IMR-90 (cell line): ENCODE data around the gene SLC39A11. TPM values are rescaled to one million over a fixed set of nuclear protein-coding genes. Genes with fewer than 3 reads are reported as not detected.

Experiments used
- ATAC-seq: fragments of 200-7000 bp; cut with Tn5 transposase; 2 replicates; pipeline ENCODE4 v1.9.1; 2020; ENCODE audit warnings: low read depth, mild to moderate bottlenecking, moderate library complexity
- BruUV-seq: library from RNA; stranded (reverse); fragments of 400-500 nt; replicated peaks from 2 replicates; lab custom pipeline; 2021; lab: Mats Ljungman, UMichigan
- CTCF ChIA-PET: fragments of 300-600 bp; formaldehyde crosslinking; extraction: SDS; loops from one replicate; lab custom pipeline; 2021; ENCODE audit warnings: antibody characterized with exemption; lab: Yijun Ruan, JAX
- POLR2A ChIA-PET: fragments of 300-600 bp; sonication (Branson Sonifier 250); formaldehyde crosslinking; loops from one replicate; lab custom pipeline; 2022; ENCODE audit warnings: antibody characterized with exemption; ENCODE audit not compliant: unreplicated experiment; lab: Charles Lee
- DNase-seq: peaks from one replicate; pipeline ENCODE4 v3.0.0; 2013
- H2AFZ ChIP-seq: replicated peaks from 2 replicates; pipeline ENCODE3; 2013; ENCODE audit warnings: low read length, mild to moderate bottlenecking; ENCODE audit not compliant: poor library complexity
- H2AK5ac ChIP-seq: 2 replicates; pipeline ENCODE4 v1.6.1; 2013; ENCODE audit warnings: low read depth, low read length, inconsistent platforms
- H2AK9ac ChIP-seq: replicated peaks from 2 replicates; pipeline ENCODE3; 2013; ENCODE audit warnings: mild to moderate bottlenecking, low read depth, low read length, moderate library complexity; ENCODE audit not compliant: poor library complexity
- H2BK120ac ChIP-seq: 2 replicates; pipeline ENCODE4 v1.6.1; 2013; ENCODE audit warnings: low read depth, low read length, inconsistent platforms
- H2BK15ac ChIP-seq: 3 replicates; pipeline ENCODE4 v1.6.1; 2013; ENCODE audit warnings: low read depth, low read length, inconsistent platforms
- H2BK20ac ChIP-seq: 2 replicates; pipeline ENCODE4 v1.6.1; 2013; ENCODE audit warnings: low read depth, mild to moderate bottlenecking, inconsistent platforms, low read length, moderate library complexity
- H2BK5ac ChIP-seq: 2 replicates; pipeline ENCODE4 v1.6.1; 2013; ENCODE audit warnings: mild to moderate bottlenecking, low read depth, low read length, inconsistent platforms; ENCODE audit not compliant: poor library complexity, severe bottlenecking
- H3K14ac ChIP-seq: replicated peaks from 2 replicates; pipeline ENCODE4 v1.6.1; 2013; ENCODE audit warnings: low read depth, low read length, inconsistent platforms
- H3K18ac ChIP-seq: 2 replicates; pipeline ENCODE4 v1.6.1; 2013; ENCODE audit warnings: low read depth, low read length, control low read depth
- H3K23ac ChIP-seq: 2 replicates; pipeline ENCODE4 v1.6.1; 2013; ENCODE audit warnings: low read depth, low read length, inconsistent platforms
- H3K27ac ChIP-seq: 2 replicates; pipeline ENCODE4 v1.5.1; 2013; ENCODE audit warnings: mild to moderate bottlenecking, control low read depth, low read length; ENCODE audit not compliant: insufficient read depth
- H3K27me3 ChIP-seq: 2 replicates; pipeline ENCODE4 v1.6.1; 2013; ENCODE audit warnings: low read length; ENCODE audit not compliant: control insufficient read depth, insufficient read depth
- H3K36me3 ChIP-seq: 2 replicates; pipeline ENCODE4 v1.6.1; 2013; ENCODE audit warnings: low read length, mixed read lengths; ENCODE audit not compliant: control insufficient read depth, insufficient read depth
- H3K4ac ChIP-seq: 2 replicates; pipeline ENCODE4 v1.6.1; 2013; ENCODE audit warnings: low read depth, low read length, inconsistent platforms
- H3K4me1 ChIP-seq: 2 replicates; pipeline ENCODE4 v1.6.1; 2013; ENCODE audit warnings: low read length, mixed read lengths; ENCODE audit not compliant: control insufficient read depth, insufficient read depth
- H3K4me2 ChIP-seq: 2 replicates; pipeline ENCODE4 v1.6.1; 2013; ENCODE audit warnings: low read depth, mild to moderate bottlenecking, control low read depth, low read length, moderate library complexity
- H3K4me3 ChIP-seq: 2 replicates; pipeline ENCODE4 v1.5.1; 2013; ENCODE audit warnings: low read depth, mild to moderate bottlenecking, control low read depth, low read length, moderate library complexity; ENCODE audit not compliant: insufficient read depth
- H3K56ac ChIP-seq: 2 replicates; pipeline ENCODE4 v1.6.1; 2013; ENCODE audit warnings: low read length, inconsistent platforms; ENCODE audit not compliant: insufficient read depth; ENCODE audit errors: extremely low read depth
- H3K79me1 ChIP-seq, 2 experiments: 2 replicates each; pipeline ENCODE4 v1.6.1; 2013; ENCODE audit warnings: low read length in 2 of 2, inconsistent platforms in 1 of 2, low read depth in 1 of 2
- H3K9ac ChIP-seq: 2 replicates; pipeline ENCODE4 v1.6.1; 2013; ENCODE audit warnings: low read depth, low read length, control low read depth
- H3K9me1 ChIP-seq: 2 replicates; pipeline ENCODE4 v1.6.1; 2013; ENCODE audit warnings: low read length, inconsistent platforms; ENCODE audit not compliant: insufficient read depth
- H3K9me3 ChIP-seq: 2 replicates; pipeline ENCODE4 v1.6.1; 2013; ENCODE audit warnings: low read length; ENCODE audit not compliant: control insufficient read depth, insufficient read depth
- H4K20me1 ChIP-seq: 2 replicates; pipeline ENCODE4 v1.6.1; 2013; ENCODE audit warnings: low read length, inconsistent platforms; ENCODE audit not compliant: insufficient read depth
- H4K5ac ChIP-seq: 2 replicates; pipeline ENCODE4 v1.6.1; 2013; ENCODE audit warnings: mild to moderate bottlenecking, low read depth, low read length, control low read depth
- H4K8ac ChIP-seq, 2 experiments: 2 replicates each; pipeline ENCODE4 v1.6.1; 2013; ENCODE audit warnings: low read depth in 2 of 2, low read length in 2 of 2, control low read depth in 1 of 2, inconsistent platforms in 1 of 2
- H4K91ac ChIP-seq: 2 replicates; pipeline ENCODE4 v1.6.1; 2013; ENCODE audit warnings: low read depth, low read length, inconsistent platforms; ENCODE audit not compliant: insufficient read depth
- BHLHE40 ChIP-seq: fragments of 150-350 bp; IDR thresholded peaks from 2 replicates; pipeline ENCODE4 v1.6.1; 2016; ENCODE audit warnings: mild to moderate bottlenecking, low read depth, low read length
- CEBPB ChIP-seq: IDR thresholded peaks from 2 replicates; pipeline ENCODE4 v1.6.1; 2012; ENCODE audit warnings: low read depth, low read length, improper control_type of control experiment
- CTCF ChIP-seq: conservative IDR thresholded peaks from 2 replicates; pipeline ENCODE4 v1.5.1; 2012; ENCODE audit warnings: mild to moderate bottlenecking, low read depth, low read length, improper control_type of control experiment
- ELK1 ChIP-seq: fragments of 150-350 bp; IDR thresholded peaks from 2 replicates; pipeline ENCODE4 v1.6.1; 2016; ENCODE audit warnings: low read depth, mild to moderate bottlenecking, low read length, moderate library complexity, borderline replicate concordance
- FOS ChIP-seq: fragments of 150-350 bp; IDR thresholded peaks from 2 replicates; pipeline ENCODE4 v1.6.1; 2016; ENCODE audit warnings: low read depth, low read length
- MAFK ChIP-seq: IDR thresholded peaks from 2 replicates; pipeline ENCODE4 v1.6.1; 2012; ENCODE audit warnings: low read depth, low read length, improper control_type of control experiment
- MAZ ChIP-seq: IDR thresholded peaks from 2 replicates; pipeline ENCODE4 v1.6.1; 2012; ENCODE audit warnings: low read depth, mild to moderate bottlenecking, low read length, improper control_type of control experiment, moderate library complexity, borderline replicate concordance
- MXI1 ChIP-seq: IDR thresholded peaks from 2 replicates; pipeline ENCODE4 v1.6.1; 2012; ENCODE audit warnings: low read depth, mild to moderate bottlenecking, low read length, moderate library complexity, borderline replicate concordance
- NFE2L2 ChIP-seq: fragments of 150-350 bp; IDR thresholded peaks from 2 replicates; pipeline ENCODE4 v1.6.1; 2016; ENCODE audit warnings: low read depth, mild to moderate bottlenecking, low read length
- POLR2A ChIP-seq: IDR thresholded peaks from 2 replicates; pipeline ENCODE4 v1.6.1; 2012; ENCODE audit warnings: mild to moderate bottlenecking, low read depth, low read length
- RAD21 ChIP-seq: IDR thresholded peaks from 2 replicates; pipeline ENCODE4 v1.6.1; 2012; ENCODE audit warnings: low read length, improper control_type of control experiment
- RCOR1 ChIP-seq: IDR thresholded peaks from 2 replicates; pipeline ENCODE4 v1.6.1; 2012; ENCODE audit warnings: mild to moderate bottlenecking, low read length, improper control_type of control experiment; ENCODE audit not compliant: insufficient replicate concordance
- RFX5 ChIP-seq: IDR thresholded peaks from 2 replicates; pipeline ENCODE4 v1.8.0; 2012; ENCODE audit warnings: low read depth, mild to moderate bottlenecking, low read length, moderate library complexity
- USF2 ChIP-seq: fragments of 150-350 bp; IDR thresholded peaks from 2 replicates; pipeline ENCODE4 v1.6.1; 2017; ENCODE audit warnings: mild to moderate bottlenecking, antibody characterized with exemption, low read length, low read depth
- WGBS, 2 experiments: methylation state at CpG; one replicate each; pipeline versions ENCODE4 v1.1.5 to v1.1.7; 2013; ENCODE audit warnings: missing lambda C conversion rate in 2 of 2; ENCODE audit not compliant: insufficient read length in 1 of 2; ENCODE audit errors: extremely low coverage in 2 of 2; 5-methylcytosine and 5-hydroxymethylcytosine counted together
- dilution Hi-C: fragments of 300-500 bp; cut with HindIII; formaldehyde crosslinking; loops from one replicate; pipeline ENCODE4 v1.14.3; 2018; ENCODE audit warnings: low sequenced_read_pairs; ENCODE audit not compliant: unreplicated experiment
- in situ Hi-C: fragments of 300-500 bp; cut with MboI; formaldehyde crosslinking; loops from 3 replicates; pipeline ENCODE4 v1.14.3; 2019; ENCODE audit warnings: low sequenced_read_pairs, inconsistent platforms, mixed read lengths
- intact Hi-C: fragments of 100-400 bp; cut with micrococcal nuclease; formaldehyde crosslinking; loops from 2 replicates; pipeline ENCODE4 v1.10.0; 2022
- polyA plus RNA-seq, 3 experiments: library from polyadenylated mRNA; depleted of rRNA; stranded (reverse); fragments of >200 nt; gene quantifications; 2 replicates each; pipeline ENCODE4 v1.2.3, GENCODE V29; 2012; ENCODE audit warnings: low replicate concordance in 1 of 3
- total RNA-seq: library from RNA; depleted of rRNA; stranded (reverse); fragments of >200 nt; gene quantifications from 2 replicates; pipeline ENCODE4 v1.2.3, GENCODE V29; 2012

SLC39A11 gene
- total and polyA plus RNA-seq, 2 of the 4 experiments (the other 2 are of a cell fraction), result 8.8 to 14.3 TPM

- dilution Hi-C loops, result no loop called here
- no peak overlapping the region for H4K8ac ChIP-seq
- DNase-seq, result no peak
- H3K36me3 ChIP-seq, result no peaks in the 10 kb centered on the region
- in situ Hi-C loops, result no loop called here
- no peak overlapping the region for H3K23ac ChIP-seq
- H2AK9ac ChIP-seq, result no peak overlapping the region
- no peak overlapping the region for H4K5ac ChIP-seq
- no peak overlapping the region for H3K27ac ChIP-seq
- H3K79me1 ChIP-seq, result peaks cover 4 to 11% of the 10 kb centered on the region in 2 experiments; a peak in 3 of 4 replicates
- H2BK20ac ChIP-seq, result no peak overlapping the region
- H4K91ac ChIP-seq, result no peak overlapping the region
- no peaks in the 10 kb centered on the region for H3K27me3 ChIP-seq
- H3K18ac ChIP-seq, result no peak overlapping the region
- H2AFZ ChIP-seq, result no peak overlapping the region
- no TSS peak for BruUV-seq
- no peak overlapping the region for H3K56ac ChIP-seq
- peaks cover 12% of the 10 kb centered on the region for H3K9me1 ChIP-seq
- CTCF ChIA-PET, result no interaction called here
- H3K4me1 ChIP-seq, result peaks cover 9% of the 10 kb centered on the region
- TF ChIP-seq NFE2L2 (no peak), USF2 (no peak), FOS (no peak), POLR2A (no peak), BHLHE40 (no peak), RCOR1 (no peak), ELK1 (no peak), CEBPB (no peak), MXI1 (no peak), MAZ (no peak), MAFK (no peak), RFX5 (no peak), CTCF (no peak), RAD21 (no peak)
- POLR2A ChIA-PET, result no interaction called here
- no peak overlapping the region for H2BK15ac ChIP-seq
- no peaks in the 10 kb centered on the region for H3K9me3 ChIP-seq
- H2BK5ac ChIP-seq, result no peak overlapping the region
- WGBS, 2 experiments, result 100% methylated on average over 1 of the region's 7 CpGs; no CpG with 5 or more reads in 1 of the 2 experiments
- H3K14ac ChIP-seq, result no peak overlapping the region
- H3K4me3 ChIP-seq, result no peak overlapping the region
- intact Hi-C loops, result no loop called here
- no peak overlapping the region for H2BK120ac ChIP-seq
- H3K4ac ChIP-seq, result no peak overlapping the region
- no peaks in the 10 kb centered on the region for H4K20me1 ChIP-seq
- H3K9ac ChIP-seq, result no peak overlapping the region
- no peak overlapping the region for H3K4me2 ChIP-seq
- H2AK5ac ChIP-seq, result no peak overlapping the region
- no peak for ATAC-seq
Observed at GRCh38 chr17:73010414-73010813, 82.1 kb downstream of the SLC39A11 start.
